SK-N-MC (cell line): Measurements from ENCODE around the gene MTCP1.

Experiments
- DNase-seq: peaks from one replicate; pipeline ENCODE4 v3.0.0-alpha.2; 2011; ENCODE audit warnings: low read depth, low spot score
- H3K27ac ChIP-seq: fragments of 200-600 bp; sonication (generic); 2 replicates; pipeline ENCODE4 v1.5.1; 2016; ENCODE audit warnings: mixed run types
- H3K36me3 ChIP-seq: fragments of 200-600 bp; sonication (generic); 2 replicates; pipeline ENCODE4 v1.6.1; 2017; ENCODE audit warnings: antibody characterized with exemption, low read length, mixed read lengths; ENCODE audit not compliant: insufficient read depth
- H3K4me3 ChIP-seq: fragments of 200-600 bp; sonication (generic); 2 replicates; pipeline ENCODE4 v1.5.1; 2016
- H3K9ac ChIP-seq: fragments of 200-600 bp; sonication (generic); 2 replicates; pipeline ENCODE4 v1.8.0; 2017; ENCODE audit warnings: mixed run types, mixed read lengths; ENCODE audit not compliant: insufficient read length
- H3K9me3 ChIP-seq: fragments of 200-600 bp; sonication (generic); 2 replicates; pipeline ENCODE4 v1.6.1; 2017; ENCODE audit warnings: low read depth, mild to moderate bottlenecking, antibody characterized with exemption, low read length, moderate library complexity, mixed read lengths
- EZH2 ChIP-seq: fragments of 200-600 bp; sonication (generic); IDR thresholded peaks from one replicate; pipeline ENCODE4 v1.6.1; 2017; ENCODE audit warnings: antibody characterized with exemption
- FOXP2 ChIP-seq: optimal IDR thresholded peaks from 2 replicates; pipeline ENCODE3; 2011; ENCODE audit warnings: mild to moderate bottlenecking, moderate library complexity; ENCODE audit not compliant: insufficient read depth; ENCODE audit errors: extremely low read length, control extremely low read depth
- POLR2AphosphoS5 ChIP-seq: IDR thresholded peaks from 2 replicates; pipeline ENCODE4 v1.6.1; 2012; ENCODE audit warnings: mild to moderate bottlenecking, low read depth, low read length, borderline replicate concordance

The MTCP1 gene

DNA sequence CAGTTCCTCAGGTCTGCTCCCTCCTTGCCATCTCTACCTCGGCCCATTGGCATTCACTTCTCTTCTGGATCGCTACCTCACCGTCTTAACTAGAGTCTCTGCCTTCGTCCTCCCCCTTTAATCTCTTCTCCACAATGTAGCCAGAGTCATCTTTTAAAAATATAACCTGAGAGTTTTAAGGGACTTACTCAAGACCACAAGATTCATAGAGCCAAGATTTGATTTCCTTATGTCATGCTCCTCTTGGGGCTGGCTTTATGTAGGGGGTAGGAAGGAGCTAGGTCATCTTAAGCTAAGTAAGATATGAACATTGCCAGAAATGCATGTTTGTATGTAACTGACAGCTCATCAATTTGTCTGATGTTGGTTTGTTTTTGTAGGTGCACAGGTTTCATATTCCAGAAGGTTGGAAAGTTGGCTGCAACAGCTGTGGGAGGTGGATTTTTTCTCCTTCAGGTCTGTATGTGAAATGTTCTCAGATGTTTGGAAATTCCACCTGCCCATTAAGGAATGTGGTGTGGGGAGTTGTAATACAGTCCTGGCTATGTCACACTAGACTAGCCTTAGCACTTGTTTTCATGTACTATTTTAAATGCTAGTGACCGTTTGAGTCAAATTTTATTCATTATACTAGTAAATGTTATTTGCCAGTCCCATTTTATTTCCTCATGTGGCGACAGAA is 24.7 kb downstream of the MTCP1 start:
- Histone ChIP-seq H3K36me3 (no peaks in the 10 kb centered on the region), H3K4me3 (no peak overlapping the region), H3K27ac (no peak overlapping the region), H3K9me3 (no peaks in the 10 kb centered on the region), H3K9ac (no peak overlapping the region)
- no peak for TF ChIP-seq FOXP2
- TF ChIP-seq EZH2, result no peak
- TF ChIP-seq POLR2AphosphoS5, result no peak
- DNase-seq, result no peak

DNA sequence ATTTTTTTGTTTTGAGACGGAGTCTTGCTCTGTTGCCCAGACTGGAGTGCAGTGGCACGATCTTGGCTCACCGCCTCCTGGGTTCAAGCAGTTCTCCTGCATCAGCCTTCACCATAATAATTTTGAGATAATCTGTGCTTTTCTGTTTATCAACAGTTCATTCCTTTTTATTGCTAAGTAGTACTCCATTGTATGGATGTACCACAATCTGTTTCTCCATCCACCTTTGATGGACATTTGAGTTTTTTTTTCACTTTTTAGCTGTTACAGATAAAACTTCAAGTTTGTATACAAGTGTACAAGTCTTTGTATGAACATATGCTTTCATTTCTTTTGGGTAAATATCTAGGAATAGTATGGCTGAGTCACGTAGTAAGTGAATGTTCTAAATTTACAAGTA is 35.2 kb downstream of the MTCP1 start:
- Histone ChIP-seq H3K27ac (no peak overlapping the region), H3K9me3 (no peaks in the 10 kb centered on the region; the same call in 1 of the 2 replicates), H3K4me3 (no peak overlapping the region), H3K9ac (no peak overlapping the region), H3K36me3 (peaks cover 45% of the 10 kb centered on the region)
- DNase-seq, result no peak
- TF ChIP-seq EZH2, result no peak

DNA sequence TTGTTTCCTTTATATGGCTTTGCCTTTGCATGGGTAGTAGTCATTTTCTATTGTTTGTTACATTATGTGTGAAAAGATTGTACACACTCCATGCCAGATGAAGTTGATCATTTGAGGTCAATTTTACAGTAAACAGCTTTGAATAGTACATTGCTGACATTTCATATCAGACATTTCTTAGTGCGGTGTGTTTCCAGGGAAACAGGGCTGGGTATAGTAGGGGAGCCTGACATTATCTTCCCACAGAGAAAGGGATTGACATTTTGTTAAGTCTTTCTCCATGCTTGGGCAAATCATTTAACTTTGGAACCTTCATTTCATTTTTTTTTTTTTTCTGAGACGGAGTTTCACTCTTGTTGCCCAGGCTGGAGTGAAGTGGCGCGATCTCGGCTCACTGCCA is 39.3 kb downstream of the MTCP1 start:
- Histone ChIP-seq H3K36me3 (peaks cover 32% of the 10 kb centered on the region), H3K27ac (no peak overlapping the region), H3K9me3 (no peaks in the 10 kb centered on the region), H3K9ac (no peak overlapping the region), H3K4me3 (no peak overlapping the region)
- TF ChIP-seq EZH2 (no peak), POLR2AphosphoS5 (no peak), FOXP2 (no peak)
- no peak for DNase-seq

DNA sequence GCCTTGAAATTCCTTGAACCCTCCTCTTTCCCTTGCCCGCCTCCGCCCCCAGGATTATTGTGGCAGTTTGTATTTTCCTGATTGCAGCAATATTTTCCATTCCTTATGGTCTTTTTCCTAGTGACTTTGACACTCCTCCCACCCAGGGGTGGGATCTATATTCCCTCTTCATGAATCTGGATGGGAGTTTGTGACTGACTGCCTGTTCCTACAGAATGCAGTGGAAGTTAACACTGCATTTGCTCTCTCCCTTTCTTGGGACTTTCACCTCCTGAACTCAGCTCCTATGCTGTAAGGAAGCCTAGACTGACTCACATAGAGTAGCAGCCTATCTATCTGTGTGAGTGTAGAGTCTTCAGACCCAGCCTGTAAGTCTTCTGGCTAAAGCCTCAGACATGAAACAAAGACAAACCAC is 42.1 kb downstream of the MTCP1 start:
- TF ChIP-seq FOXP2, result no peak
- no peak for TF ChIP-seq POLR2AphosphoS5
- no peak for TF ChIP-seq EZH2
- Histone ChIP-seq H3K36me3 (peaks cover 7% of the 10 kb centered on the region), H3K27ac (0 out of 2 replicates have a peak overlapping the region, but pooled peaks have one; percentile 19), H3K9me3 (no peaks in the 10 kb centered on the region), H3K9ac (no peak overlapping the region), H3K4me3 (peak overlapping the region; percentile 40; the same call in 1 of the 2 replicates)
- DNase-seq, result no peak

DNA sequence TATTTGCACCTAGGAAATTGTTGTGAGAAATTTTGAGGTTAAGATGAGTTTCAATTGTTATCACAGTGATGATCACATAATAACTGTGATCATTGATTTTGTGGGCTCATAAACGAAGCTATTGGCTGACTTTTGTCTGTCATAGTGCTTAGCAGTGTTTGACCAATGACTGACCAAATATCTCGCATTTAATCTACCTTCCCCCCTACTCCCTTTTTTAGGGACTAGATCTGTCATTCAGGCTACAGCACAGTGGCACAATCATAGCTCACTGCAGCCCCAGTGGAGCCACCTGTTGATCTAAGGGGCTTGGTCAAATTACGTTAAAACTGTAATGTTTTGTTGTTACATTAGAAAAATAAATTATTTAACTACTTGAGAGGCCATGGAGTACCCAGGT is 42.8 kb downstream of the MTCP1 start:
- Histone ChIP-seq H3K9ac (peak overlapping the region; percentile 95), H3K36me3 (no peaks in the 10 kb centered on the region), H3K4me3 (peak overlapping the region; percentile 93), H3K27ac (peak overlapping the region; percentile 98), H3K9me3 (no peaks in the 10 kb centered on the region)
- DNase-seq, result no peak
- TF ChIP-seq EZH2 (no peak), FOXP2 (no peak), POLR2AphosphoS5 (no peak)

DNA sequence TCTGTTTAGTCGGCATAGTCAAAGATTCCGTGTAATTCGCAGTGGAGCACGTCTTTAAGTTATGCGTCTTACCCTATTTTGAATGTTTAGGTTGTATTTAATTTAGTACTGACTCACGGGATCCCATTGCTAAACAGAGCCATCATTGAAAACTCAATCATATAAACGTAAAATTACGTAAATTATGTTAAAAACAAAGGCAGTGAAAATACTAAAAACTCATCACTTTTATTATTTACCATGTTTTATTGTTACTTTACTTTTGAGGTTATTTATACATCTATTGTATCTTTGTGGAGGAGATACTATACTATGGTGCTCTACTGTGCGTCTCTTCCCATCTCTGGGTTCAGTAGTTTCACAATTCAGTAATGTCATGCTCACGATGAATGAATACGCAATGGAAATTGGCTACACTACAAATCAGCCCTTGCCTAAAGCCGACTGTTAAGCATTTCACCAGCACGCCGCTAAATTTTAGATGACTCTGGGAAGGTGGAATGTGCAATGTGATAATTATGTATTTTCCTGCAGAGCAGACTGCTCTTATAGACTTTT is 43.3 kb downstream of the MTCP1 start:
- TF ChIP-seq EZH2 (no peak), FOXP2 (no peak), POLR2AphosphoS5 (no peak)
- peak overlapping the region; percentile 98 for H3K27ac ChIP-seq
- no peaks in the 10 kb centered on the region for H3K9me3 ChIP-seq
- H3K36me3 ChIP-seq, result no peaks in the 10 kb centered on the region
- DNase-seq, result peak; percentile 22
- peak overlapping the region; percentile 95 for H3K9ac ChIP-seq
- peak overlapping the region; percentile 93 for H3K4me3 ChIP-seq

DNA sequence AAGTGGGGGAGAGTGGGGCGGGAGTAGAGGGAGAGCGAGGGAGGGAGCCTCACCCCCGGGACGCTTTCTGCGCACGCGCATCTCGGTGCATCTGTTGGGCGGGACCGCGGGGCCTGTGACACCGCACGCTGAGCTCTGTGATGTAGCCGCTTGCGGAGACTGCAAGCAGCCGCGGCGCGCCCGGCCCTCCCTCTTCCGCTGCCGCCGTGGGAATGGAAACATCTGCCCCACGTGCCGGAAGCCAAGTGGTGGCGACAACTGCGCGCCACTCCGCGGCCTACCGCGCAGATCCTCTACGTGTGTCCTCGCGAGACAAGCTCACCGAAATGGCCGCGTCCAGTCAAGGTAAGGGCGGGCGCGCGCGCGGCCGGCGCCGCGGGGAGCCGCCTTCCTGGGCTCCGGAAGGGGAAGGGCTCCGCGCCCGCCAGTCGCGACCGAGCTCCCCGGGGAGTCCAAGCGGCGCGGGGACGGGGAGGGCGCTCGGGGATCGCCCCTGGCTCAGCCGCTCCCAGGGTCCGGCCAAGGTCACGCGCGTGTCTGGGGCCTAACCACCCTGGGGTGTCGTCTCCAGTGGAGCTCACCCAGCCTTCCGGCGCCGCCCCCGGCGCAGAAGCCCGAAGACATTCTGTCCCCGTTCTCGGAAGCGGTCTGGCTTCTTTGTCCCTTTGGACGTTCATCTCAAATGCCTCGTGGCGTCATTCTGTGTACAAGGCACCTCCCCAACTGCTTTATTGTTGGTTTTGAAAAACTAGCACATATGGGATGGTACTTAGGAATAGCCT is 44.0 kb downstream of the MTCP1 start, which contains the start of gene FUNDC2:
FUNDC2 (plus strand) TSS at position 118 of the 782 bp plus-strand sequence; CDS start at position 213, 95 bp downstream.
- no peaks in the 10 kb centered on the region for H3K9me3 ChIP-seq
- no peaks in the 10 kb centered on the region for H3K36me3 ChIP-seq
- DNase-seq, result peak; percentile 57
- H3K9ac ChIP-seq, result peak within 1 kb of the TSS; percentile 95
- peak; percentile 48; the same call in 1 of the 2 replicates for TF ChIP-seq POLR2AphosphoS5
- TF ChIP-seq EZH2, result no peak
- H3K4me3 ChIP-seq, result peak within 1 kb of the TSS; percentile 93
- peak within 1 kb of the TSS; percentile 98 for H3K27ac ChIP-seq

DNA sequence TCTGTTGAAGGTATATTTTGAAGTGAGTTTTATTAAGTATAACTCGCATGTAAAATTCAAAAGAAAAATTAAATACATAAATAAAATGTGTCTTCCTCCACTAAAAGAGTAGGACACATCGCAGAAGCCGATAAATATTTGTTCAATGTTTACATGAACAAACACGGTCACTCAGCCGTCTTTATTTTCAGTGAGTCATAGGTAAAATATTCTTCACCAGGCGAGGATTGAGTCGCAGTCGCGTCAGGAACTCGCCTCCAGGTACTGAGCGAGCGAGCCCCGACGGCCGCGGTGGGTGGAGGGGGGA is 44.6 kb downstream of the MTCP1 start:
- Histone ChIP-seq H3K27ac (peak overlapping the region; percentile 98), H3K36me3 (no peaks in the 10 kb centered on the region), H3K9me3 (no peaks in the 10 kb centered on the region), H3K9ac (peak overlapping the region; percentile 88), H3K4me3 (peak overlapping the region; percentile 93)
- DNase-seq, result no peak
- TF ChIP-seq FOXP2 (no peak), EZH2 (no peak), POLR2AphosphoS5 (no peak)
